HG02938 (cell line): Measurements from ENCODE around the gene HAO1.
"Not testable (repeated sequence)": the region's sequence is repeated elsewhere in the genome, so short reads cannot be mapped to it uniquely, and the experiment has no call there.

Experiments
- ATAC-seq: cut with Tn5 transposase; IDR thresholded peaks from one replicate; pipeline ENCODE4 v1.9.1; 2021; ENCODE audit warnings: mild to moderate bottlenecking, moderate library complexity; ENCODE audit not compliant: unreplicated experiment

The HAO1 gene

DNA sequence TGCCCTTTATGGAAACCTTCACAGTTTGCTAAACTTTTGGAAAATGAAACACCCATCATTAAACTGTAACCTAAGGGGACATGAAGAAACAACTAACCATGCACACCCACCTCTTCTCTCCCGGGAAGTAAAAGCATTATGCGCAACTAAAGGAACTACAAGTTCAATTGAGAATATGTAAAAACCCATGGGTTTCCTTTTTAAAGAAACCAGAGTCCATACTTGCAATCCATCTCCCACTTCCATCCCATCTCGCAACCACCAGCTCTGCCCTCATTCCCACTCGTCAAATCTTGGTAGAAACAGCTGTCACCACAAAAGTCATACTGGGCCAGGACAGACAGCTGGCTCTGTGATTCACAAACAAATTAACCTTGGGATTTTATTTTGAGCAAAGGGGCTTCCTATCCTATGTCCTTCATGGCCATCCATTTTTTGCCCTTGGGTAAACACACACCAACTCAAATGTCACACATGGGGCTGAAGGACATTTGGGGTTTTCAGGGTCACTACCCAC lies 81.5 kb downstream of the HAO1 start:
- no peak for ATAC-seq

DNA sequence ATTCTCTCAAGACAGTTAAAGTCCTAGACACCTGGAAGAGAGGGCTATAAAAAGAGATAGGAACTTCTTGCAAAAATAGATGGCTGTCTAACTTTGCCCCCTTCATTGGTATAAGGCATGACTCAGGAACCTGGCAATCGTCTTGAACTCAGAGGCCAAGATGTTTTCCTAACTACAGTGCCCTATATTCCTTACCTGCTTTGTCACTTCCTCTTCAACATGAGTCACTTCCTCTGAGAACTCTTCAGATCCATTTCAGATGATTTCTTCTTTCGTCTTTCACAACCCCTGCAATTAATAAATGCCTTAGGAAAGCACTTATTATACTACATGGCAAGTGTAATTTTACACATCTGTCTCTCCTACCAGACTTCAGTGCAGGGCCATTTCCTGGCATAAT lies 83.5 kb downstream of the HAO1 start:
- ATAC-seq = no peak

DNA sequence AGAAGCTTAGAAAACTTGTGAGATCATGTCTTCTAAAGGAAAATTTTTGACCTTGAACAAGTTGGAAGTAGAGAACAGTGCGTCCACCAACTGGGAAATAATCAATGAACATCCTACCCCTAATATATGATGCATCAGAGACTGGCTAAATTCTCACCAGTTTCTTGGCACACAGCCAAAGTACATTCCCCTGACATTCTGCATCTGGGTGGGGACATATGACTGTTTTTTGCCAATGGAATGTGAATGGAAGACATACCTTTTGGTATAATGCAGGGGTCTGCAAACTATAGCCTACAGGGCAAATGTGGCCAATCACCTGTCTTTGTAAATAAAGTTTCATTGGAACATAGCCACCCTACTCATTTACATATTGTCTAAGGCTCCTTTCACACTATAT lies 84.7 kb downstream of the HAO1 start:
- no peak for ATAC-seq

DNA sequence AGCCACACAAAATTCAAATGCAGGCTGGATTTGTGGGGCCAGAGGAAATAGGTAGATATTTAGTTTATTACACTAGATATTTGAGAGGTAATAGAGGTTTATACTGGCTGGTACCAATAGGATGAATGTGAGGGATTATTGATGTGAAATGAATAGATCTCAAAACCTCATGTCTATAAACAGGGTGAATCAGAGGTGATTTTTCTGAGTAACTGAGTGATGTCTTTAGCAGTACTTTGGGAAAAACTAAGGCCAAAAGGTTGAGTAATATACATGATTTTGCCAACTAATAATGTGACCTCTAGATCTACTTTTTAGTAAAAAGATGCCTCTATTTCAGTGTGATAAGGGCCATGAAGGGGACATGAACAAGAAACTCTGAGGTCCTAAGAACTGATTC lies 86.8 kb downstream of the HAO1 start:
- ATAC-seq = no peak

DNA sequence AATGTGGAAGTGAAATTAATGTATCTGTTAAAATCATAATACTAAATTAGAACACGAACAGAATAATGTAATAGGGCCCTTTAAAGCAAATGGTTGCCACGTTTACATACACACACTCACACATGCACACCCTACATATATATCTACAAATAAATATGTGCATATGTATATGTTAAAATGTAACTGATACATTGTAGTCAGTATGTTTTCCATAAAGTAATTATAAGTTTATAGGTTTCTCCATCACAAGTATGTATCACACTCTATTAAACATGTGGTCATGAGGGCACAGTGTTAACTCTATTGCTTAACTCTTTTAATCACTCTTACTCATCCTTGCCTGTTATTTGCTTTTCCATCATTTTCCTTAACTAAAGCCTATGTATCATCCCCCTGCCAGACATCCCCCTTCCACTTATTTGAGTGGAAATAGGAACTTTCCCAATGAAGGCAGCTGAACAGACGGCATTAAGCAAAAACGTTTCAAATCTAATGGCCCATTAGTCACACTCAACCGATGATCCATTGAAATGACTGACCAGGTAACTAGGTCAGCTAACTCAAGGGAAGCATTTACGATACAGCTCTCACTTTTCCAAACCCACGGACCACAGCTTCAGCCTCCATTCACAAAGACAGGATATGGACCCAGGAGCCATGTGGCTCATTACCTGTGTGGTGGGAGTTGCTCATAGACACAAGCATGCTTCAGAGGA lies 89.3 kb downstream of the HAO1 start:
- no peak for ATAC-seq

DNA sequence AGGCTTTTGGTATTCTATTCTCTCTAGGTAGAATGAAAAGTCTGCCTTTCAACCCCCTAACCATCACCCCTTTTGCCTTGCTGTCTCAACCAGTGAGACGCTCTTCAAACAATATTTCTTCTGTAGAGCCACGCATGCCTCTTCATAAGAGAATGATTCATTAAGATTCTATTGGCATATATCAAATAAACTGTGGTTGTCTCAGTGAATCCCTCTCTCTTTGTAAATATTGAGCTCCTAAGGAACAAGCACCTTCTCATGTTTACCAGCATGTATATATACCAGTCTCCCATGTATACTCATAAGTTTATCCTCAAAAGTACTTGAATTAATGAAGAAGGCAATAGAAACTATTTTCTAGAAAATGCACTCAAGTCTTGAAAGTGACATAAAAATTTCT lies 90.6 kb downstream of the HAO1 start:
- no peak for ATAC-seq

DNA sequence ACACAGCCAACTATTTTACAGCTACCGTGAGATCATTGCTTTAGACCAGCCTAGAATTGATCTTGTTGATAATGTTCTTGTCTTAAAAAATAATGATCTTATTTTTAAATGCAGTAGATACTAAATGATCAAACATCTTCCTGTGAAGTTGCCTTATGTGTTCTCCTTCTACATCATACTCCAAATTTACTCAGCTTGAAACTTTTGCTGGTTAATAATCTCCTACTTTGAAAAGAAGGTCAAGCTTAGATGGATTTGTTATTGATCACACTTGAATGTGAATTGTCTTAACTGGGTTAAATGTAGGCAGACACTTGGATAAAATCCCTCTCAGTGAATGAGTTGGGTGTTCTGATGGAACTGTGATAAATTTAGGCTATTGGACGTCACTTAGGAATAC lies 91.9 kb downstream of the HAO1 start:
- ATAC-seq = no peak

DNA sequence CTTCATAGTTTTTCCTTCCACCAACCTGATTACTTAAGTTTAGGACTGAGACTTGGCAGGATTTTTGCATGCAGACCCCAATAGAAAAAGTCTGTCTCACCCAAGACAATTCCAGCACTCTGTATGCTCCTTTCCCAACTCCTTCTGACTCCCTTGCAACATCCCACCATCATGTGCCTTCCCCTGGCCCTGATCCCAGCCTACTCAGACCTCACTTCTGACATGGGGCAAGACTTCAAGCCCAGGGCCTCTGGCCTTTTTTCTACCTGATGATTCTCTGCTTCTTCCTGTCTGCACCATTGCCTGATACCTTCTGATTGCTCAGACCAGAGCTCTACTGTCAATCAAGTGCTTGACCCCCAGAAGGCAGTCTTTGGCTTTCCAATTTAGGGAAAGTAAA lies 96.6 kb downstream of the HAO1 start:
- no peak for ATAC-seq

DNA sequence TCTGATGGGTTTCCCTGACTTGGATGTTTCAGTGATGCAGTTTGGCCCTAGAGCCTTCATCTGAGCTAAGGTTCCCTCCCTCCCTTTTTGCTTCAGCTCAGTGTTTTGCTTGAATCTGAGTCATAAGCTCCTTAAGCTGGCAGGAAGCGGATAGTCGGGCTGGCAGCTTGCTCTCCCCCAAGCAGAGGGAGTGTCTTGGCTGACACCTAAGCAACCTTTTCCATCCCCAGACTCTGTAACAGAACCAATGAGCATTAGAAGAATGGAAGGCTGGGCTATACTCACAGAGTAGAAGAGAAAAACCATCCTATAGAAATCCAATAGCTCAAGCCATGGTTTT lies 98.3 kb downstream of the HAO1 start:
- ATAC-seq = no peak

DNA sequence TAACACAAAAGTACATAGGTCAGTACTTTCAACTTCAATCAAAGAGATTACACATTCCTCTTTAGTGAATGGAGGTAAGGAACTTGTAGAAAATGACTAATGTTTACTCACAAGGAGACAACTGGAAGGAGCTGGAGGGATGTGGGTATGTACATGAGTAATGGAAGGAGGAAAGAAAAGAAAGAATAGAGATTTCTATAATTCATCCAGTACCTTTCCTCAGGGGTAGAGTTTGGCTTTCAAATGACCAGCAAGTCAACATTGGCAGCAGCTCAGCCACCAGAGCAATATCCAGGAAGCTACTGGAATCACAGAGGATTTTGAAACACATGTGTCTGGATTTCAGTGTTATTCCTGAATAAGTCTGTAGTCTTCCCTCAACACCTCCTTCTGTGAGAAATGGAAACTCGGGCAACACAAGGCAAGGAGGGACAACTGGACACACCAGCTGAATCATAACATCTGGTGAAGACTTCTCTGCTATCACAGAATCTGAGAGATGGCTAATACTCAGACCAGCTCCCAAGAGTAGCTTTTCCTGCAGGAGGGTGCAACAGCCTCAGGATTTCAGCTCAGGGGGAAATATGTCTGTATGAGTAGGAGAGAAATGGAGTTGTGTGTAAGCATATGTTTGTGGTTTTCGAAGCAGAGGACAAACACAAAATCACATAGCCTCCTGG lies 98.8 kb downstream of the HAO1 start:
- no peak for ATAC-seq

DNA sequence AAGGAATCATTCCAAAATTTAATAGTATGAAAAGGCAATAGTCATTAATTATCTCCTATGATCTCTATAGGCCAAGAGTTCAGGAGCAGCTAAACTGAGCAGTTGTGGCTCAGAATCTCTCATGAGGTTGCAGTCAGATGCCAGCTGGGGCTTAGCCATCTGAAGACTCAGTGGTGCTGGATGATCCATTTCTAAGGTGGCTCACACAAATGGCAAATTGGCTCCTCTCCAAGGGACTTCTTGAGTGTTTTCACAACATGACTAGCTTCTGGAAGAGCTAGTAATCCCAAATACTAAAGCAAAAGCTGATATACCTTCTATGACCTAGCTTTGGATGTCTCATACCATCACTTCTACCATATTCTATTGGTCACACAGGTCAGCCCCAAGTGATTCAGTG lies 104.2 kb downstream of the HAO1 start:
- ATAC-seq = no peak

DNA sequence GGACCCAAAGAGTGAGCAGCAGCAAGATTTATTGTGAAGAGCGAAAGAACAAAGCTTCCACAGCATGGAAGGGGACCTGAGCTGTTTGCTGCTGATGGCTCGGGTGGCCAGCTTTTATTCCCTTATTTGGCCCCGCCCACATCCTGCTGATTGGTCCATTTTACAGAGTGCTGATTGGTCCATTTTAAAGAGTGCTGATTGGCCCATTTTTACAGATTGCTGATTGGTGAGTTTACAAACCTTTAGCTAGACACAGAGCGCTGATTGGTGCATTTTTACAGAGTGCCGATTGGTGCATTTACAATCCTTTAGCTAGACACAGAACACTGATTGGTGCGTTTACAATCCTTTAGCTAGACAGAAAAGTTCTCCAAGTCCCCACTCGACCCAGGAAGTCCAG lies 105.8 kb downstream of the HAO1 start:
- not testable (repeated sequence) for ATAC-seq
